Measurements from ENCODE around the gene PLA2G15.
A peak's percentile ranks its signal among the peaks of the same experiment; 100 is the strongest.

PLA2G15 gene, protein sequence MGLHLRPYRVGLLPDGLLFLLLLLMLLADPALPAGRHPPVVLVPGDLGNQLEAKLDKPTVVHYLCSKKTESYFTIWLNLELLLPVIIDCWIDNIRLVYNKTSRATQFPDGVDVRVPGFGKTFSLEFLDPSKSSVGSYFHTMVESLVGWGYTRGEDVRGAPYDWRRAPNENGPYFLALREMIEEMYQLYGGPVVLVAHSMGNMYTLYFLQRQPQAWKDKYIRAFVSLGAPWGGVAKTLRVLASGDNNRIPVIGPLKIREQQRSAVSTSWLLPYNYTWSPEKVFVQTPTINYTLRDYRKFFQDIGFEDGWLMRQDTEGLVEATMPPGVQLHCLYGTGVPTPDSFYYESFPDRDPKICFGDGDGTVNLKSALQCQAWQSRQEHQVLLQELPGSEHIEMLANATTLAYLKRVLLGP

GRCh38 chr16:68244903-68245853 is at the start of gene PLA2G15:
PLA2G15 (plus strand) TSS chr16:68245373; CDS start chr16:68245427, 54 bp downstream.
- DNase-seq: peak; percentile 93

DNA sequence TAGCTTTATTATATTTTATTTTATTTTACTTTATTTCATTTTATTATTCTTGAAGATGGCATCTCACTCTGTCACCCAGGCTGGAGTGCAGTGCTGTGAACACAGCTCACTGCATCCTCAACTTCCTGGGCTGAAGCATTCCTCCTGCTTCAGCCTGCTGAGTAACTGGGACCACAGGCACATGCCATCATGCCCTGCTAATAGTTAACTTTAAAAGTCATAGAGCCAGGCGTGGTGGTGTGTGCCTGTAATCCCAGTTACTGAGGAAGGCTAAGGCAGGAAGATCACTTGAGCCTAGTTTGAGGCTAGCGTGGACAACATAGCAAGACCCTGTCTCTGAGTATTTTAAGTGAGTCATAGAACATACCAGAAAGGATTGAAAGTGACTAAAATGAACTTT is 47.9 kb upstream of the PLA2G15 start:
- DNase-seq: peak; percentile 7

DNA sequence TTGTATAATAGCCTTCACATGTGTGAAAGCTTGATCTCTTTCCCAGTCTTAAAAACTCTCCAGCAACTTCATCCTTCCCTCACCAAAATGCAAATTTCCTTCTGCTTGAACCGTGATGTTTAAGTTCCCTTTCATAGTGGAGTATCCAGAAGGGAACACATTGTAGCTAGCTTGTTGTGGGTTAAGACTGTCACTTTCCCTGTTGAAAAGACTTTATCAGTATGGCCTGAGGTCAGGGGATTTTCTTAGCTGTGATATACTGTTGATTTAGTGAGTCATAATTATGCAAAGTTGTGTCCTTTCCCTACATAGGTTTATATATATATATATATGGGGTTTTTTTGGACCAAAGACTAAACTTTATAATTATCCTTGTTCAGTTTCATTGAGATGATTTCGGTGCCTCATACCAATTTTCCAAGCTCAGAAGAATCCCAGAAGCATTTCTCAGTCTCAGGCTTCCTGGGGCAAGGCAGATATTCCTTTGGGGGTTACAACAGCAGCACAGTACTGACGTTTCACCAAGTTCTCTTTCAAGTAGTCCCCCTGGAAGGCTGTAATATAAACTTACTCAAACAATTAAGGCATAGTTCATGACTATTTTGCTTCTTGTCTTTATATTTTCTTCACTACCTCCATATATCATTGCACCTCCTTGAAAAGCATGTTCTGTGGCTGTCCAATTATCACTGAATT is 44.9 kb upstream of the PLA2G15 start:
- peak; percentile 40 for DNase-seq

- no peak for DNase-seq
Measured at GRCh38 chr16:68202091-68202519, 43.1 kb upstream of the PLA2G15 start.

GRCh38 chr16:68206245-68206644 is 38.9 kb upstream of the PLA2G15 start:
- DNase-seq: no peak

DNA sequence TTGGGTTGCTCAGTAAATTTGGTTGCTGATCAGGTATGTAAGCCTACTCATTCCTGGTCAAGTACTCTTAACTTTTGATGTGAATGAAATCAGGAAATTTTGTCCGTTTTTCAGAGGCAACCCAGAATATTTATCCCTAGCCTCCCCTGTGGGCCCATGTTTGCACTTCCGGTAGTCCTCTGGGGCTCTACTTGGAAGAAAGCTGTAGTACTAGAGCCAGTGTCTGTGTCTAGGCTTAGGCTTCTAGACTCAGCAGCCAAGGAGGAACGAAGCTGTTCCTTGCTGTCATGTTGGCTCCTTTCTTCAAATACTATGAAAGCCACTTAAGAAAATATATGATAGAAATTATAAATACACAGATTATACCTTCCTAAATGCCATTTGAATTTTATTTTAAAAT is 30.4 kb upstream of the PLA2G15 start:
- DNase-seq: no peak

- no peak for DNase-seq
Measured at GRCh38 chr16:68215302-68215701, 29.9 kb upstream of the PLA2G15 start.

- DNase-seq: no peak
Measured at GRCh38 chr16:68216240-68216639, 28.9 kb upstream of the PLA2G15 start.

DNA sequence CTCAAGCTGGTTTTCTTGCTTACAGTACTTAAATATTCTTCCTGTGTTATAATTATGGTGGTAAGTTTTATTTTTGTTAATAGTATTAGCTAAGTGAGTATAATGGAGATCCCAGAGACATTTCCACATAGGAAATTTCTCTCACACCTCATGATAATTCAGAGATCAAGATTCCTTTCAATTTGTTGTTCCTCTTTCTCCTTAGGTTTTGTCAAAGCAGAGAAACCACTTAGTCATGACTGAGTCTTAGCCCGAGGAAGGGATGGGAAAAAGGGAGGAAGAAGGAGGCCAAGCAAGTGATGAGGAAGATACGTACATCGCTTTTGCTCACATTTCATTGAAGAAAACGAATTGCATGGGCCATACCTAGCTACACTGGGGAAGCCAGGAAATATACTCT is 27.7 kb upstream of the PLA2G15 start:
- no peak for DNase-seq

DNA sequence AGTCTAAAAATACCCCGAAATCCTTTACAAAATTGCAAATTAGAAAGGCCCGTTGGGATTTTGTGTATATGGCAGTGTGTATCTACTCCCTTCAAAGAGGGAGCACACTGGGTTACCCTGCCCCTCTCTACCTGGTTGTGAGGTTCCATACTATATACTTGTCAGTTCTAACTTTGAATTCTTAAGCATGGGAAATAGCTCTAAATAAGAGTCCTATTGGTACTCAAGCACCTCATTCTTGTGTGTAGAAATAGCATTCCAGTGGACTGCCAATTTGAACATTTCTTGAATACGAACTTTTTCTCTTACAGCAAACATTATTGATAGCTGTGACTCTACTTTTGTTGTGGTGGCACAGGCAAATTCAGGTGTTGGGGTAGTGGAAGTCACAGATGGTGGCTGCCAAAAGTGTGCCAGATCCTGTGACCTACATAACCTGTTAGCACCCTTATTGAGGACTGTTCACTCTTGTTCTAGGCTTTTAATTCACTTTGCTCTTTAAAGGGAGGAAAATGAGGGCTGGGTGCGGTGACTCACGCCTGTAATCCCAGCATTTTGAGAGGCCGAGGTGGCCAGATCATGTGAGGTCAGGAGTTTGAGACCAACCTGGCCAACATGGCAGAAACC is 25.3 kb upstream of the PLA2G15 start:
- no peak for DNase-seq

GRCh38 chr16:68223072-68223471 is 22.1 kb upstream of the PLA2G15 start:
- no peak for DNase-seq

GRCh38 chr16:68226116-68226515 is 19.1 kb upstream of the PLA2G15 start:
- no peak for DNase-seq

- DNase-seq: no peak
Measured at GRCh38 chr16:68227183-68227793, 17.9 kb upstream of the PLA2G15 start.

DNA sequence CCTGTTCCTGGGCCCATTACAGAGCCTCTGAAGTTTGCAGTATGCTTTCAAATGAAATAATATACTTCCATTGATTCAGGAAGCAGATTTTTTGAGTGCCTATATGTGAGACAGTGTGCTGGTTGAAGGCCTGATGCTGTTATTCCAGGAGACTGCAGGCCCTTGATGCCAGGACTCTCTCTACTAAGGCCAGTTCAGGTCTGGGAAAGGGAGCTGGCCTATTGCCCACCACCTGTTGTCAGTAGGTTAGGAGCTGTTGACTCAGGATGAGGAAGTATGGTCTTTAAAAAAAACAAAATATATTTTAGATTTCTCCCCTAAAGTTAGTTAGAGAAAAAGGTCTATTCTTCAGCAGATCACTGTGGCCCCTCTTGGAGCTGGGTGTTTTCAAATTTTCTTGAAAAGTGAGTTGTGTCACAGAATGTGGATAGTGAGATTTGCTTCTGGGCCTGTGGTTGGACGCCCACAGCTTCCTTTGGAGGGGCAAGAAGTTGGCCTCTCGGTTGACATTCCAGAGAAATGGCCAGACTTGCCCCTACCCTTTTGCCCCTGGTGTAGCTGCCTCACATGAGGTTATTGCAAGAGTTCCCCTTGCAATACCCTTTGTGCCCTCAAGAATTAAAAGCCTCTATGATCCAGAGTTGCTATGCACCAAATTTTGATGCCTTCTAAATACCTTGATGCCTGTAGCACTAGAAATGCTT is 17.2 kb upstream of the PLA2G15 start:
- DNase-seq: no peak

GRCh38 chr16:68228652-68229051 is 16.5 kb upstream of the PLA2G15 start:
- no peak for DNase-seq

- DNase-seq: peak; percentile 58
Measured at GRCh38 chr16:68229431-68230175, 15.6 kb upstream of the PLA2G15 start.

DNA sequence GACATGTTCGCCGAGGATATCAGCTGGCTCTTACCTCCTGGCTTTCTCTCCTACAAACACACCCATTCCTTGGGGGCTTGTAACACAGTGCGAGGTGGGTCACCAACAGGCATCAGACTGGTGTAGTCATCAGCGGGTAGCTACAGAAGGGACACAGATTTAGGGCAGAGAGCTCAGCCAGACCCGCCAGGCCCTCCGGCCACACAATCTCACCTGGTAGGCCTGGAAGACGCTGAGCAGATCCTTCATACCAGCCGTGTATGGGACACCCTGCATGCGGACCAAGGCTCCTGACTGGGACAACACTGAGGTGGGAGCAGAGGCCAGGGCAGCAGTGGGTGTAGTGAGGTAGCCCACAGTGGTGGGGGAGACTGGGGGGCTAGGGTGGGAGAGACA is 15.0 kb upstream of the PLA2G15 start:
- DNase-seq: no peak

DNA sequence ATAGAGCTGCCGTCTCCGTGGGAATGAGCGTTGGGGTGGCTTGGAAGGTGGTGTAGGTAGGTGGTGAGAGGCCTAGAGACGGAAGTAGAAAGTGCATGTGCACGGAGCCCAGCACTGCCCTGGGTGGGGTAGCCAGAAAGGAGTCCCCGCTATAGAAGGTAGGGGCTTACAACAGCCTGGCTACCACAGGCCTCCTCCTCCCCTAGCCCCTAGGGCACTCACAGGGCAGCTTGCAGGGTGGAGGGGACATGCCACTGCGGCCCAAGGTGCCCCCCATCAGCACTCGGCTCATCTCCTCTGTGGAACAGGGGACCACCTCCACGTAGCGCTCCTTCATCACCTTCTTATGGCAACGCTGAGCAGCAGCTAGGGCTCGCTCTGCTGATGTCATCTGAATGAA is 14.2 kb upstream of the PLA2G15 start:
- no peak for DNase-seq

GRCh38 chr16:68231384-68232136 is 13.6 kb upstream of the PLA2G15 start:
- DNase-seq: no peak

DNA sequence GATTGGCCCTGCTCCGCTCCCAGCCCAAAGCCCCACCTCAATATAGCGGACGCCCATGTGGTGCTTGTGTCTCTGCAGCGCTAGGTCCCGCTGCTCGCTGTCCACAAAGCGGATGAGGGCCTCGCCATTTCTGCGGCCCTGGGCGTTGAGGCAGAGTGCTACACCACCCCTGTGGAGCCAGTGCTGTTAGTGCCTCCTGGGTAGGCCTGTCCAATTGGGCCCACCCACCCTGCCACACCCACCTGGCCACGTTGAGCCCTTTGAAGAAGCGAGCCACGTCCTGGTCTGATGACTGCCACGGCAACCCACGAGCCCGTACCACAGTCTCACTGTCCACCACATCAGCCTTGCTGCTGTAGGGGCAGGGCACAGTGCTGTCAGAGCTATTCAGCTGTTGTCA is 12.8 kb upstream of the PLA2G15 start:
- DNase-seq: no peak
